ENCODE data around the gene DYNC2I2. TPM values are rescaled to one million over a fixed set of nuclear protein-coding genes. Genes with fewer than 3 reads are reported as not detected.
"Not testable (repeated sequence)": the region's sequence is repeated elsewhere in the genome, so short reads cannot be mapped to it uniquely, and the experiment has no call there.

The DYNC2I2 gene
- total RNA-seq, 1 experiment from 2014 or later: 58.6 TPM

DNA sequence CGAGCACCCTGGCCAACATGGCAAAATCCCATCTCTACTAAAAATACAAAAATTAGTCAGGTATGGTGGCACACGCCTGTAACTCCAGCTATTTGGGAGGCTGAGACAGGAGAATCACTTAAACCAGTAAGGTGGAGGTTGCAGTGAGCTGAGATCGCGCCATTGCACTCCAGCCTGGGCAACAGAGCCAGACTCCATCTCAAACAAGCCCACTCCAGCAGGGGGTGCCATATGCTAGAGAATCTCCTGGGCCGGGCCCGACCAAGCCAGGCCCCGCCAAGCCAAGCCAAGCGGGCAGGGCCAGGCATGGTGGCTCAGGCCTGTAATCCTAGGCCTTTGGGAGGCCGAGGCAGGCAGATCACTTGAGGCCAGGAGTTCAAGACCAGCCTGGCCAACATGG lies 8.4 kb downstream of the DYNC2I2 start:
- H3K79me2 ChIP-seq (ENCODE audit: insufficient read depth, low read length); H3K4me3 Mint-ChIP-seq; H3K4me1 ChIP-seq (ENCODE audit: insufficient read depth, low read length); H4K20me1 ChIP-seq (ENCODE audit: control insufficient read depth, insufficient read depth, insufficient read length); H3K27me3 Mint-ChIP-seq (ENCODE audit: low read depth); H2BK15ac ChIP-seq (ENCODE audit: low read depth, low read length); H3K9me3 ChIP-seq (ENCODE audit: control insufficient read depth, low read depth, low read length); H2BK12ac ChIP-seq (ENCODE audit: insufficient read length, low read depth, low read length); H3K18ac ChIP-seq (ENCODE audit: insufficient read length, low read depth, low read length); H3K79me1 ChIP-seq (ENCODE audit: insufficient read depth, low read depth, low read length, poor library complexity, severe bottlenecking); H3K27ac ChIP-seq (ENCODE audit: insufficient read length, low read depth, low read length); H4K8ac ChIP-seq (replicated peaks; ENCODE audit: insufficient read length, low read depth, low read length); H2AK5ac ChIP-seq (ENCODE audit: insufficient read length, low read length); H3K9ac ChIP-seq (ENCODE audit: extremely low read depth, insufficient read length, low read length); H3K56ac ChIP-seq (ENCODE audit: insufficient read length, low read depth, low read length); H2AFZ ChIP-seq (ENCODE audit: low read length); H3K27me3 ChIP-seq (ENCODE audit: insufficient read depth, low read length); H4K5ac ChIP-seq (ENCODE audit: insufficient read length, low read depth, low read length); H3K4ac ChIP-seq (ENCODE audit: low read depth, low read length); H3K4me2 ChIP-seq (ENCODE audit: insufficient read depth, insufficient read length, low read length); H3K9me3 Mint-ChIP-seq; H3K23ac ChIP-seq (ENCODE audit: insufficient read length, low read depth, low read length); H3K27ac Mint-ChIP-seq; H4K91ac ChIP-seq (ENCODE audit: insufficient read length, low read depth, low read length); H2BK120ac ChIP-seq (ENCODE audit: low read depth, low read length, poor library complexity, severe bottlenecking); H2BK20ac ChIP-seq (ENCODE audit: low read depth, low read length, poor library complexity, severe bottlenecking); H3K23me2 ChIP-seq (ENCODE audit: insufficient read length, low read depth, low read length, poor library complexity, severe bottlenecking); H2BK5ac ChIP-seq (ENCODE audit: insufficient read length, low read length); H3K4me1 Mint-ChIP-seq; H3K14ac ChIP-seq (ENCODE audit: insufficient read depth, low read length); H3T11ph ChIP-seq (ENCODE audit: low read length): not testable (repeated sequence)
- DNase-seq: peak; percentile 65
- H3K36me3 Mint-ChIP-seq (ENCODE audit: insufficient read depth in 1 of 3, low read depth in 3 of 3): peaks cover 0 to 22% (median 8%) of the 10 kb centered on the region in 3 experiments; a peak in 5 of 7 replicates
- WGBS (ENCODE audit: extremely low coverage, insufficient read length, low lambda C conversion rate): no CpG with 5 or more reads among the region's 9 CpGs
- TF ChIP-seq, protein P1, sequence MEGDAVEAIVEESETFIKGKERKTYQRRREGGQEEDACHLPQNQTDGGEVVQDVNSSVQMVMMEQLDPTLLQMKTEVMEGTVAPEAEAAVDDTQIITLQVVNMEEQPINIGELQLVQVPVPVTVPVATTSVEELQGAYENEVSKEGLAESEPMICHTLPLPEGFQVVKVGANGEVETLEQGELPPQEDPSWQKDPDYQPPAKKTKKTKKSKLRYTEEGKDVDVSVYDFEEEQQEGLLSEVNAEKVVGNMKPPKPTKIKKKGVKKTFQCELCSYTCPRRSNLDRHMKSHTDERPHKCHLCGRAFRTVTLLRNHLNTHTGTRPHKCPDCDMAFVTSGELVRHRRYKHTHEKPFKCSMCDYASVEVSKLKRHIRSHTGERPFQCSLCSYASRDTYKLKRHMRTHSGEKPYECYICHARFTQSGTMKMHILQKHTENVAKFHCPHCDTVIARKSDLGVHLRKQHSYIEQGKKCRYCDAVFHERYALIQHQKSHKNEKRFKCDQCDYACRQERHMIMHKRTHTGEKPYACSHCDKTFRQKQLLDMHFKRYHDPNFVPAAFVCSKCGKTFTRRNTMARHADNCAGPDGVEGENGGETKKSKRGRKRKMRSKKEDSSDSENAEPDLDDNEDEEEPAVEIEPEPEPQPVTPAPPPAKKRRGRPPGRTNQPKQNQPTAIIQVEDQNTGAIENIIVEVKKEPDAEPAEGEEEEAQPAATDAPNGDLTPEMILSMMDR (conservative IDR thresholded peaks at IDR 0.05): peak; percentile 61
